ENCODE measurements around the gene KCNK3. TPM values are rescaled to one million over a fixed set of nuclear protein-coding genes. Genes with fewer than 3 reads are reported as not detected.

KCNK3 gene
- polyA plus RNA-seq, 1 of the 3 experiments (the other 2 are of a cell fraction), result 0.16 TPM

DNA sequence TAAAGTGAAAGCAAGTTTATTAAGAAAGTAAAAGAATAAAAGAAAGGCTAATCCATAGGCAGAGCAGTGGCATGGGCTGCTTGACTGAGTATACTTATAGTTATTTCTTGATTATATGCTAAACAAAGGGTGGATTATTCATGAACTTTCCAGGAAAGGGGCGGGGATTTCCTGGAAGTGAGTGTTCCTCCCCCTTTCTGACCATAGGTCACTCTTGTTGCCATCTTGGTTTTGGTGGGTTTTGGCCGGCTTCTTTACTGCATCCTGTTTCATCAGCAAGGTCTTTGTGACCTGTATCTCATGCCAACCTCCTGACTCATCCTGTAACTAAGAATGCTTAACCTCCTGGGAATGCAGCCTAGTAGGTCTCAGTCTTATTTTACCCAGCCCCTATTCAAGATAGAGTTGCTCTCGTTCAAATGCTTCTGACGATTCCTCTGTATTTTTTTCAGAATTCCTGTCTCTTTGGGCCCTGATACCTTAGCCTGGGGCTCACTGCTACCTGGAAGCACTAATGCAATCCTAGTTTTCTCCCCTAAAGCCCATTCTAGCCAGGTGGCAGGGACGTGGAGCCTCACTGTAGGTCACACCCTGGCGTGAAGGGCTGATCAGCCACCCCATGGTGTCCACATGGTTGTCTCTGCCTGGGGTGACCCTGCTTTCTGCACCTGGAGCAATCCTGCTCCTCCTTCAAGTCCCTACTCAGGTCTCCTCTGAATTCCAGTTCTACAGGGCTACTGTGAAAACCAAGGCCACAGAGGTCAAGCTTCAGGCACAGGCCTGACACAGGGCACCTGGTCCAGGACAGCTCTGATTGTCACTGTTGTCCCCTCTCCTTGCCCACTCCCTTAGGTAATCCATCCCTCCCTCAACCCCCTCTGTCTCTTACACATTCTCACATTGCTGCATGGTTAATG lies 65.6 kb downstream of the KCNK3 start (continued):
- TF ChIP-seq NRF1 (IDR thresholded peaks at IDR 0.05; ENCODE audit: low read depth, low read length), result no peak
- TF ChIP-seq, protein P1, sequence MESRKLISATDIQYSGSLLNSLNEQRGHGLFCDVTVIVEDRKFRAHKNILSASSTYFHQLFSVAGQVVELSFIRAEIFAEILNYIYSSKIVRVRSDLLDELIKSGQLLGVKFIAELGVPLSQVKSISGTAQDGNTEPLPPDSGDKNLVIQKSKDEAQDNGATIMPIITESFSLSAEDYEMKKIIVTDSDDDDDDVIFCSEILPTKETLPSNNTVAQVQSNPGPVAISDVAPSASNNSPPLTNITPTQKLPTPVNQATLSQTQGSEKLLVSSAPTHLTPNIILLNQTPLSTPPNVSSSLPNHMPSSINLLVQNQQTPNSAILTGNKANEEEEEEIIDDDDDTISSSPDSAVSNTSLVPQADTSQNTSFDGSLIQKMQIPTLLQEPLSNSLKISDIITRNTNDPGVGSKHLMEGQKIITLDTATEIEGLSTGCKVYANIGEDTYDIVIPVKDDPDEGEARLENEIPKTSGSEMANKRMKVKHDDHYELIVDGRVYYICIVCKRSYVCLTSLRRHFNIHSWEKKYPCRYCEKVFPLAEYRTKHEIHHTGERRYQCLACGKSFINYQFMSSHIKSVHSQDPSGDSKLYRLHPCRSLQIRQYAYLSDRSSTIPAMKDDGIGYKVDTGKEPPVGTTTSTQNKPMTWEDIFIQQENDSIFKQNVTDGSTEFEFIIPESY (IDR thresholded peaks at IDR 0.05; ENCODE audit: borderline replicate concordance, low read depth), result 0 out of 2 replicates have a peak, but pooled peaks have one; percentile 73
- TF ChIP-seq POLR2AphosphoS5 (IDR thresholded peaks at IDR 0.05; ENCODE audit: low read depth, low read length), result peak; percentile 71
- peak; percentile 38; the same call in 1 of the 2 replicates for TF ChIP-seq TAF1 (IDR thresholded peaks at IDR 0.05; ENCODE audit: borderline replicate concordance, low read depth, low read length)
- TF ChIP-seq NFIC (IDR thresholded peaks at IDR 0.05; ENCODE audit: borderline replicate concordance), result peak; percentile 77; the same call in 1 of the 2 replicates
- TF ChIP-seq USF1 (IDR thresholded peaks at IDR 0.05; ENCODE audit: borderline replicate concordance, low read depth), result no peak
- TF ChIP-seq RXRA (IDR thresholded peaks at IDR 0.05; ENCODE audit: borderline replicate concordance, low read depth), result peak; percentile 97
- peak; percentile 75; the same call in 1 of the 2 replicates for TF ChIP-seq TCF12 (IDR thresholded peaks at IDR 0.05)
- TF ChIP-seq MAX (IDR thresholded peaks at IDR 0.05; ENCODE audit: low read depth), result peak; percentile 64; the same call in 1 of the 2 replicates

DNA sequence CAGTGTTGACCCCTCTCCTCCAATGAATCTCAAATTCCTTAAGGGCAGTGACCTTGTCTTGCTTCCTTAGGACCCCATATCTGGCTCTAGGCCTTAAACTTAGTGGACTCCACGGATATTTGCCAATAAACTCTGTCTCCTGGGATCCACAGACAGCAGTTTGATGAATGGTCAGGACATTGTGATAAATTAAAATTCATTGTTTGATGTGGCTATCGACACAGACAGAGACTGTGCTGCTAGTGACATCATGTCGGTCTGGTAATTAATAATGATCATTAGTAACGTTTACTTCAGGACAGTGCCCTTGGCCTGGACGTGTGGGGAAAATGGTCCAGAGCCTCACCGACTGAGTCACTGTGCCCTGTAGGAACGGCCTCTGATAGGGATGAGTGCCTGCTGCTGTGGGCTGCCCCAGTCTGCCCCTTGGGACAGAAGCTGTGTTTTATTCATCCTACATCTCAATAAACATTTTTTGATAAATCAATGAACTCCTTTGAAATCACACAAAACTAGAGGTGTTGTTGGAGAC lies 66.3 kb downstream of the KCNK3 start:
- Histone ChIP-seq H3F3A (replicated peaks; ENCODE audit: insufficient read depth) (peaks cover 6% of the 10 kb centered on the region), H3K9ac (no peak overlapping the region), H3K4me3 (ENCODE audit: low read depth in 2 of 2, low read length in 1 of 2) (no peak overlapping the region), H3K9me3 (no peaks in the 10 kb centered on the region), H3K27ac (ENCODE audit: low read depth in 2 of 2, low read length in 1 of 2) (peak overlapping the region; percentile 53 to 78), H2AFZ (ENCODE audit: low read depth) (no peak overlapping the region), H3K36me3 (replicated peaks in 1 of 2; ENCODE audit: control insufficient read depth in 1 of 2, insufficient read depth in 2 of 2, low read length in 1 of 2) (no peaks in the 10 kb centered on the region), H3K4me2 (peak overlapping the region; percentile 60; the same call in 1 of the 2 replicates), H3K4me1 (ENCODE audit: control insufficient read depth in 1 of 2, insufficient read depth in 2 of 2, low read depth in 1 of 2, low read length in 1 of 2) (peaks cover 8 to 15% of the 10 kb centered on the region in 2 experiments; a peak in 3 of 4 replicates), H3K9me2 (no peaks in the 10 kb centered on the region), H3K79me2 (ENCODE audit: insufficient read depth) (peaks cover 4% of the 10 kb centered on the region), H4K20me1 (ENCODE audit: insufficient read depth) (no peaks in the 10 kb centered on the region), H3K27me3 (ENCODE audit: insufficient read depth) (no peaks in the 10 kb centered on the region)
- CTCF ChIA-PET, result interaction anchor here (1.5 to 2.2 kb wide), 2 partner anchors 13 to 153 kb away, joined by 4 to 11 read pairs; no protein-coding TSS in a partner anchor
- WGBS (ENCODE audit: low lambda C conversion rate), result 79% methylated on average over 7 of the region's 7 CpGs
- no peak for TF ChIP-seq USF2 (IDR thresholded peaks at IDR 0.05; ENCODE audit: borderline replicate concordance, low read depth, low read length)
- no peak for TF ChIP-seq FOXM1 (IDR thresholded peaks at IDR 0.05; ENCODE audit: low read depth)
- no peak for TF ChIP-seq SIN3A (IDR thresholded peaks at IDR 0.05; ENCODE audit: borderline replicate concordance, low read depth, low read length)
- no peak for TF ChIP-seq FOXJ3 (CRISPR knock-in tag; IDR thresholded peaks at IDR 0.05)
- TF ChIP-seq PBX3 (IDR thresholded peaks at IDR 0.05), result no peak
- no peak for TF ChIP-seq RFX5 (IDR thresholded peaks at IDR 0.05; ENCODE audit: low read length)
- no peak for TF ChIP-seq TEAD4 (IDR thresholded peaks at IDR 0.05; ENCODE audit: borderline replicate concordance, insufficient read depth)
- TF ChIP-seq, protein P2, sequence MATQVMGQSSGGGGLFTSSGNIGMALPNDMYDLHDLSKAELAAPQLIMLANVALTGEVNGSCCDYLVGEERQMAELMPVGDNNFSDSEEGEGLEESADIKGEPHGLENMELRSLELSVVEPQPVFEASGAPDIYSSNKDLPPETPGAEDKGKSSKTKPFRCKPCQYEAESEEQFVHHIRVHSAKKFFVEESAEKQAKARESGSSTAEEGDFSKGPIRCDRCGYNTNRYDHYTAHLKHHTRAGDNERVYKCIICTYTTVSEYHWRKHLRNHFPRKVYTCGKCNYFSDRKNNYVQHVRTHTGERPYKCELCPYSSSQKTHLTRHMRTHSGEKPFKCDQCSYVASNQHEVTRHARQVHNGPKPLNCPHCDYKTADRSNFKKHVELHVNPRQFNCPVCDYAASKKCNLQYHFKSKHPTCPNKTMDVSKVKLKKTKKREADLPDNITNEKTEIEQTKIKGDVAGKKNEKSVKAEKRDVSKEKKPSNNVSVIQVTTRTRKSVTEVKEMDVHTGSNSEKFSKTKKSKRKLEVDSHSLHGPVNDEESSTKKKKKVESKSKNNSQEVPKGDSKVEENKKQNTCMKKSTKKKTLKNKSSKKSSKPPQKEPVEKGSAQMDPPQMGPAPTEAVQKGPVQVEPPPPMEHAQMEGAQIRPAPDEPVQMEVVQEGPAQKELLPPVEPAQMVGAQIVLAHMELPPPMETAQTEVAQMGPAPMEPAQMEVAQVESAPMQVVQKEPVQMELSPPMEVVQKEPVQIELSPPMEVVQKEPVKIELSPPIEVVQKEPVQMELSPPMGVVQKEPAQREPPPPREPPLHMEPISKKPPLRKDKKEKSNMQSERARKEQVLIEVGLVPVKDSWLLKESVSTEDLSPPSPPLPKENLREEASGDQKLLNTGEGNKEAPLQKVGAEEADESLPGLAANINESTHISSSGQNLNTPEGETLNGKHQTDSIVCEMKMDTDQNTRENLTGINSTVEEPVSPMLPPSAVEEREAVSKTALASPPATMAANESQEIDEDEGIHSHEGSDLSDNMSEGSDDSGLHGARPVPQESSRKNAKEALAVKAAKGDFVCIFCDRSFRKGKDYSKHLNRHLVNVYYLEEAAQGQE (IDR thresholded peaks at IDR 0.05; ENCODE audit: low read depth, low read length), result no peak
- TF ChIP-seq RCOR1 (IDR thresholded peaks at IDR 0.05; ENCODE audit: low read length), result no peak
- TF ChIP-seq JUND (IDR thresholded peaks at IDR 0.05), result no peak
- POLR2A ChIA-PET, result no interaction called here
- DNase-seq, result no peak

Data from SK-N-SH (cell line).